Gastrocnemius medialis (tissue), 4 donors: Measurements from ENCODE around the gene LYST.

Experiments
- POLR2A ChIP-seq, 2 donors: fragments of 450-650 bp; IDR thresholded peaks; one replicate each; pipeline ENCODE4 v1.6.1; 2017; ENCODE audit warnings: antibody characterized with exemption in 2 of 2, mild to moderate bottlenecking in 2 of 2, moderate library complexity in 2 of 2
- TF ChIP-seq, protein P1 (sequence below), 5 experiments: fragments of 450-650 bp in 3 of 5; fragments of 200-600 bp in 2 of 5; sonication (generic) in 2 of 5; IDR thresholded peaks in 4 of 5; conservative IDR thresholded peaks in 1 of 5; 1 replicate in 4 of 5; 2 replicates in 1 of 5; pipeline ENCODE4 v1.5.1; 2016 to 2019; ENCODE audit warnings: antibody characterized with exemption in 5 of 5, mild to moderate bottlenecking in 3 of 5, moderate library complexity in 3 of 5

DNA sequence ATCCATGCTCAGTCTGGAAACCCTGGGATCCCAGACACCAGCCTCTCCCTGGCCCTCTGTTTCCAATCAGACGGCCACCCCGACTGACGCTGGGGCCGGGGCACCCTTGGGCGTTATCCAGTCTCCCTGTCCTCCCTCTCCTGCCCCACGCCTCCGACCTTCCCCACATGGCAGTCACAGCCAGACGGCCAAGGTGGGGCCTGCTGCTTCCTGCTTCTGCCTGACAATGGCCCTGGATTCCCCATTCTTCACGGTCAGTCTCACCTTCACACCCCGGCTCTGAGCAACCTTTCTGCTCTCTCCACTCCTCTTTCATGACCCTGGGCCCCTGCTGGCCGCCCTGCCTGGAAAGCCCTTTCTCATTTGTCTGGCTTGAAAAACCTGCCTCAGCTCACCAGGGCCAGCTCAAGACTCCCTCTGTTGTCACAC, 223.7 kb downstream of the LYST start:
- TF ChIP-seq, protein P1, sequence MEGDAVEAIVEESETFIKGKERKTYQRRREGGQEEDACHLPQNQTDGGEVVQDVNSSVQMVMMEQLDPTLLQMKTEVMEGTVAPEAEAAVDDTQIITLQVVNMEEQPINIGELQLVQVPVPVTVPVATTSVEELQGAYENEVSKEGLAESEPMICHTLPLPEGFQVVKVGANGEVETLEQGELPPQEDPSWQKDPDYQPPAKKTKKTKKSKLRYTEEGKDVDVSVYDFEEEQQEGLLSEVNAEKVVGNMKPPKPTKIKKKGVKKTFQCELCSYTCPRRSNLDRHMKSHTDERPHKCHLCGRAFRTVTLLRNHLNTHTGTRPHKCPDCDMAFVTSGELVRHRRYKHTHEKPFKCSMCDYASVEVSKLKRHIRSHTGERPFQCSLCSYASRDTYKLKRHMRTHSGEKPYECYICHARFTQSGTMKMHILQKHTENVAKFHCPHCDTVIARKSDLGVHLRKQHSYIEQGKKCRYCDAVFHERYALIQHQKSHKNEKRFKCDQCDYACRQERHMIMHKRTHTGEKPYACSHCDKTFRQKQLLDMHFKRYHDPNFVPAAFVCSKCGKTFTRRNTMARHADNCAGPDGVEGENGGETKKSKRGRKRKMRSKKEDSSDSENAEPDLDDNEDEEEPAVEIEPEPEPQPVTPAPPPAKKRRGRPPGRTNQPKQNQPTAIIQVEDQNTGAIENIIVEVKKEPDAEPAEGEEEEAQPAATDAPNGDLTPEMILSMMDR (IDR thresholded peaks at IDR 0.05 in 4 of 5, conservative IDR thresholded peaks at IDR 0.05 in 1 of 5): no peak
- TF ChIP-seq POLR2A (IDR thresholded peaks at IDR 0.05): no peak
